NCI-H1436 (cell line): ENCODE measurements around the gene RNF150.

Source experiments
- DNase-seq: peaks from one replicate; lab custom pipeline; 2025; lab: John Stamatoyannopoulos, UW

RNF150 gene

DNA sequence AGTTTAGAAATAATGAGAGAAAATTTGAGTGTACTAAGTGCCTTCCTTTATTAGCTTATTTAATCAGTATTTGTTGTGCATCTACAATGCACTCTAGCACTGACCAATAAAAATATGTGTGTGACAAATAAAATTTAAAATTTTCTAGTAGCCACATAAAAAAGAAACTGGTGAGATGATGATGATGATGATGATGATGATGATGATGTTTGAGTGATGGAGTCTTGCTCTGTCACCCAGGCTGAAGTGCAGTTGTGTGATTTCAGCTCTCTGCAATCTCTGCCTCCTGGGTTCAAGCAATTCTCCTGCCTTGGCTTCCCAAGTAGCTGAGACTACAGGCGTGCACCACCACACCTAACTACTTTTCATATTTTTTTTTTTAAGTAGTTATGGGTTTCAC is 110.2 kb downstream of the RNF150 start:
- DNase-seq: no peak

DNA sequence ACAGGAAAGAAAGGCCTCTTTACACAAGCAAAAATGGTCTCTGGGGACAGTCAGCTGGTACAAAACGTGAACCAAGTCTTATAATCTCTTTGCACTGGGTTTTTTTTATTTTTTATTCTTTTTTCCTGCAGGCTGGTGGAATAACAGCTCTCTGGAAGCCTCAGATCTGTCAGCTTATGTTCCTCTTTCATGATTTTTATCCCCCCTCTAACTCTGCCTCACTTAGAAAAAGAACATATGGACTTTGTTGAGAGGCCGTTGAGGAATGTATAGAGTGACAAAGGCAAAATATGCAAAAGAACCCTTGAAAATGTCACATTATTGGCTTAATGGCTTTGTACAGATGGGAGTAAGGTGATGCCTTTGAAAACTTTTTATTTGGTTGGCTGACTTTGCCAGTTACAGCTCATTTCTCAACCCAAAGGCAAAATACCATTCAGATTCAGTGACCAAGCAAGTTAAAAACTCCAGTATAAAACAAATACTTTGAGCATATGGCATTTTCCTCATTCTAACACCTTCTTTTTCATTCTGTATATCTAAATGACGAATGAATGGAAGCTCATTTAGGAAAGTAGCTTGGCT is 111.1 kb downstream of the RNF150 start:
- no peak for DNase-seq

DNA sequence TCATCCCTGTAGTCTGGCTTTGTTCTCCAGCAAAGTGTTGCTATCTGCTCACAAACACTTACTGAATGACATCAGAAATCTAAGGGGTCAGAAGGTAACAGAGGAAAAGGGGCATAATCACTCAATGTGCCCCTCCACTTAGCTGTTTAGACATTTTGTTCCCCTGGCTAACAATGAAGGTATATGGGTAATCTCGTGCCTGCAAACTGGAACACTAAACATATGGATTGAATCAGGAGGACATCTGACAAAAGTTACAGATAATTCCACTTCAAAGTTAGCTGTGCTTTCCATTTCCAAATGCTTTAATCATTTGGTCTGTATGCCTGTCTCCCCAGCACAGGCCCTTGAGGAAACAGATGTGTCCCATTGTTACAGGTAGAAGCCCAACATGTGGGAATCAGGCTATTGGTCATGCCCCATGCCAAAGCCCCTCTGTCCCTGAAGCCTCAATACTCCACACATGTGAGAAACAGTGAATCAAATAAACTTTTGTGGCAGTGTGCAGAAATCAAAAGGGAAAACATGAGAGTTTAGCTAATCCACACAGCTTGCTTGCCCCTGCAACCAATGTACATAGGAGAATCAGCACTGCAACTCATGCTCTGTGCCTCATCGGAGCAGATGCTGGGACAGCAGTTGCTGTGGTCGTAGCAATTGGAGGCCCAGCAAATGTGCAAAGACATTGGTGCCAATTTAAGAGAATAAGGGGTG is 111.7 kb downstream of the RNF150 start:
- DNase-seq: no peak

DNA sequence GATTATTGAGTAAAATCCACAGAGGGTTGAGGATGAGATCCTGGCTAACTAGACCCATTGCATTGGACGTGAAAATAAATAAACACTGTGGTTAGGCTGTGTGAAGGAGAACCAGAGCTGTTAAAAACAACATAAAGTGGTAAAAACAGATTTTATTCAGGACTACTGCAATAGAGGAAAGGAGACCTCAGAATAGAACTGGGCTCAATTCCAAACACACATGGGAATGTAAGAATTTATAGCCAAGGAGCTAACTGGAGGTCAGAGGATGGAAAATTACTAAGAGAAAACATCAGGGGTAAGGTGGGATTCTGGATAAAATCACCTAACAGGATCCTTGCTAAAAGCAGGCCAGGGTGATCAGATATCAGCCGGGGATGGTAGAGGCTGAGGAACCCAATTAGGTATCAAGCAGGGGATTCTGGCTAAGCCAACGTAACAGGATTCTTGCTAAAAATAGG is 112.4 kb downstream of the RNF150 start:
- DNase-seq: no peak

DNA sequence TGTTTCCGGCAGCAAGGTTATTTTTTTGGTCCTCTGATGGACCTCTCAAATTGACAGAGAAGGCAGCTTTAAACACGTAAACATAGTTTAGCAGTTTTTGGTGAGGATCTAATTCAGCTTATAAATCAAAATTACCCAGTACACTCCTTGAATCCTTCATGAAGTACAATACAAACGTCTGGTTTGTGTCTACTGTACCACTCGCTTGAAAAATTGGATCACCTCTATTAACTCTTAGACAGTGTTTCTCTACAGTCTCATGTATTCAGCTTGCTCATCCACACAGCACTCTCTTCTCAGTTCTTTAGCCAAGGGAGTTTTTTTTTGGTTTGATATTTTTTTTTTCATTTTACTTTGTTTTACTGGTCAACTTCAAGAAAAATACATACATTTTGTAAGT is 113.5 kb downstream of the RNF150 start:
- DNase-seq: no peak

DNA sequence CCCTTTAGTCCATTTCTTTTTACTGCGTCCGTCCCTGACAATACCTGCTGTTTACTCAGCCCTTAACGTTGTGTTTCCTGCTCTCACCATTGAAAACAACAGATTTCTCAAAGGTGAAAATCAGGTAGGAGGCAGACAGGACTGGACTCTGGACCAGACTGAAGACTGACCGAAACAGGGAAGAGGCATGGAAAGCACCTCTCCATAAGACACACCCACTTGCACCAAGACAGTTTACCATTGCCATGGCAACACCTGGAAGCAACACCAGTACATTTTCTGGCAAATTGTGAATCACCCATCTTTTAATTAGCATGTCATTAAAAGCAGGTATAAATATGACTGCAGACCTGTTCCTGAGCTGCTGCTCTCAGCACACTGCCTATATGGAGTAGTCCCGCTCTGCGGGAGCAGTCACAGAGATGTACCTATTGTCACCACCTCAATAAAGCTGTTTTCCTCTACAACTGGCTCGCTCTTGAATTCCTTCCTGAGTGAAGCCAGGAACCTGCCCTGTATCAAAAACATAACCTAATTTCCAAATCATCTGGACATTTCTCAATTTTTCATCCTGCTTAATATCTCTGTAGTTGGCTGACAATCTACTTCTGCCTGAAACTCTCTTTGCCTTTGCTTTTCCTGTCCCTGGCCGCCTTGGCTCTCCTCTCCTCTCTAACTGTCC is 117.0 kb downstream of the RNF150 start:
- no peak for DNase-seq

DNA sequence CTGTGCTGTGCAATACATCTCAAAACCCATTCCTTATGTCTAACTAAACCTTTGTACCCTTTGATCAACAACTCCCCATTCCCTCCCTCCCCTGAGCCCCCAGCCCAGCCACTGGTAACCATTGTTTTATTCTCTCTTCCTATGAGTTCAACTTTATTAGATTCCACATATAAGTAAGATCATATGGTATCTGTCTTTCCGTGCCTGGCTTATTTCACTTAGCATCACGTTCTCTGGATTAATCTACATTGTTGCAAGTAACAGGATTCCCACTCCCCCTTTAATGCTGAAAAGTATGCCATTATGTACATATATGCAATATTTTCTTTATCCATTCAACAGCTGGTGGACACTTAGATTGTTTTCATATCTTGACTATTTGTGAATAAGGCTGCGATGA is 119.4 kb downstream of the RNF150 start:
- DNase-seq: no peak

DNA sequence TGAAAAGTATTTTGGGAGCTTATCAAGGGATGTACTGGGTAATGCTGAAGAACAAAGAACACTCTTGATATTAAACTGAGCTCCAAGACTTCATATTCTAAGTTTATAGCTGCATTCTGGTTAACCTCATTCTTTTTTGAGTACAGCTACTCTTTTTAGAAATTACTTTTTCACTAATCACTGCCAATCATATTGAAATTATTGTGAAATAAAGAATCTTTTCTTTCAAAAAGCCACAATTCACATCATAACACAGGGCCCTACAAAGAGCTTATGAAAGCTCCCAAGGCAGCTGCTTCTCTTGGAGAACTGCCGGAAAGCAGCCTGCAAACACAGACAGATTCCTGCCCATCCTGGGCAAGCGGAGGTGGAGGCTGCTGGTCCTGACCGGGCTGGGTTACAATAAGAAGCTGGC is 121.4 kb downstream of the RNF150 start:
- DNase-seq: no peak

DNA sequence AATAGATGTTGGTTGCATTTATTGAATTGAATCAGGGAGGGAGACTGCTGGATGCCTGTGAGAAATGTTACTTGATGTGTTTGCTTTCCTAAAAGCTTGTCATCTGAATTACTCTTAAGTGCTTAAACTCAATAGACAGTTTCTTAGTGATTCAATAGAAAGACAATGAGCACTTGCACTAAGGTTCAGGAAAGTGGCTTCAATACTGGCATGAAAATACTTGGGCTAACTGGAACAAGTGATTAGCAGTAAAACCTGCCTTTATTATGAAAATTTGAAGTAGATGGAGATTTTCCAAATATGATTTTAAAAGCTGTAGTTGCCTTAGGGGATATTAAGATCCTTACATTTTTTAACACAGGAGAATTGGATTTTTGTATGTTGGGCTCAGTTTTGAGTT is 123.3 kb downstream of the RNF150 start:
- DNase-seq: no peak

DNA sequence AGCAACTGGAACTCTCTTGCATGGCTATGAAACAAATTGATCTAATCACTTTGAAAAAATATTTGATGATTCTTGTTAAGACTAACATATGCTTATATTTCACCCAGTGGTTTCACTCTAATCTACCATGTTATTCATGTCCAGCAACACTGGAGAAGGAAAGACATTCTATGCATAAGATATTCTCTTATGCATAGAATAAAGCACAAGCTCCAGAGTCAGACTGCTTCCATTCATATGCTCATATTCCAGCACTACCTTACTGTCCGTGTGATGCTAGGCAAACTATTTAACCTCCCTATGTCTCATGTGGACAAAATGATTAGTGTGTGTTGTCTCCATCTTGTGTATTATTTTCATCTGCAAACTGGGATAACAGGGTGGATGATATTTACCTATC is 124.1 kb downstream of the RNF150 start:
- DNase-seq: no peak

DNA sequence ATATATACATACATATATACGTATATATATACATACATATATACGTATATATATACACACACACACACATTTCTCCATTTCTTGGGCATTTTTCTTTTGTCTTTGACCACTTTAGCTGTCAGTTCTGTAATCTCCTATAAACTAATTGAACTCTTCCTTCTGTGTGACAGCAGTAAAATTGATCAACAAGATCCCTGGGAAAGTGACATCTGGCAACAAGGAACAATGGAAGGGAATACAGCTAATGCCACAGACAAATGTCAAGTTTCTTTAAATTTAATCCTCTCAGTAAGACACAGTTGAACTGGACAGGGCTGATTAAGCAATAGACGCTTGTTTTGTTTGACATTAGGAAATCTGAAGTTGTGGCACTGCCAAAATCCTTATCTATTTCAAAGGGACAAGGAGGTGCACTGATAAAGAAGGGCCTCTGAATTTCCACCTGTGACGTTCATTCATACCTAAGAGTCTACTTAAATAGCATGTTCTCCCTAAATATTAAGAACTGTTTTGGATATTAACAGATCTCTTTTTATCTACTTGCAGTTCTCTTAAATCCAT is 126.9 kb downstream of the RNF150 start:
- no peak for DNase-seq

DNA sequence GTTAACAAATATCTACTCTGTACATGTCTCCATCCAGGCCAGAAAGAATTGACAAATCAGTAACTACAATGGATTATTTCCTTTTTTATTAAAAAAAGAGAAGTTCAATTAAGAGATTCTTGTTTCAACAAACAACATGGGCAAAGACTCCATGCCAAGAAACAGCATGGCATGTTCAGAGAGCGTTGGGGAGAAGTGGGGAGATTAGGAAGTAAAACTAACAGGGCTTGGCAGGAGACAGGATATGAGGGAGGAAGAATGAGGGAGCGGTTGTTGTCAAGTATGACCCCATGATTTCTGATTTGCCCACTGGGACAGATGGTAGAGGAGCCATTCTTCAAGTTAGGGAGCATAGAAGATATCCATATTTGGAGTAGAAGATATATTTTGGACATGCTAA is 128.4 kb downstream of the RNF150 start:
- no peak for DNase-seq

DNA sequence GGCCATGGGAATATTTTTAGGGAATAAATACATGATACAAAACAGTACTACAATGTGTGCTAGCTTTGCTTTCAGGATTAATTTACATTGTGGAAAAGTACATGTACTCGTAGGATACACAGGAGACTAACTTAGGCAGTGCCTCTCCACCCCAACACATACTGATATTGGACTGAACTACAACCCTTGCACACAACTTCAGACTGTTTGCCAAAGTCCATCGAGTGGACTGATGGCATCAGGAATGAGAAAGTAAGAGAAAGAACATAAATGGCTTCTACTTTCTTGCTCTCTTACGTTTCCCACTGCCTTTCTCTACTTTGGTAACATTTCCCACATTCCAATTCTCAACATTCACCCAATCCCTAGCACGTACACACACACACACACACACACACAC is 130.1 kb downstream of the RNF150 start:
- no peak for DNase-seq

DNA sequence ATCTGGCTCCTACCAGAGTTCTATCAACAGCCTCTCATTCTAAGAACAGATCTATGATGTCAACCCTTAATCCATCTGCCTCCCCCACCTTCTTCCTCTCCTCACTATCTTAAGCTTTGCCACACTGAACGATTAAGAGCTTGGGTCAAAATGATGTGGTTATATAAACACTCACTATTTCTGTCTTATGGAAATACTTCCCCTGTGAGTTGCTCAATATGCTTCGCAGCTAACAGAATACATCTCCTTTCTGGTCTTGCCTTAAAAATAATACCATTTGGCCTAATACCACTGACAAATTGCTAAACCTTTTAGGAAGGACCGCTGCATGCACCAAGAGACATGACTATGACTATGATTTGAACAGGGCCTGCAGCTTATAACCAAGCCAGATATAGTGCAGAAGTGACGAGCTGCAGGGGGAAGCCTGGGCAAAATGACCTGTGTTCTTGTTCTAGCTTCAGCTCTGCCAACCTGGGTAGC is 130.9 kb downstream of the RNF150 start:
- DNase-seq: no peak

DNA sequence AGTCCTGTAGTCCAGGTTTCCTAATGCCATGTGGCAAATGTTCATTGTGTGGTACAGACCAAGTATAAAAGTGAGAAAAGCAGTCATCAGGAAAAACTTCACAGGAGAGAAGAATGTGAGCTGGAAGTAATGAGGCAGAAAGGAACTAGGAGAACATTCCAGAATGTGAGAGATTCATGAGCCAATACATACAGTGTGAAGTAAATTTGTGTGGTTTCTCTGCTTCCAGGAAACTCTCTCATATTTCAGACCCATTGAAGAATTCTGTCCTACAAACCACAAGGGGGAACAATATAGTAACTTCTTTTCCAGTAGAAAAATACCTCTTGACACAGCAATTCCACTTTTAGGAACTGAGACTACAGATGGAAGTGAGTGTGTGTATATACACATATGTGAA is 136.5 kb downstream of the RNF150 start:
- no peak for DNase-seq

DNA sequence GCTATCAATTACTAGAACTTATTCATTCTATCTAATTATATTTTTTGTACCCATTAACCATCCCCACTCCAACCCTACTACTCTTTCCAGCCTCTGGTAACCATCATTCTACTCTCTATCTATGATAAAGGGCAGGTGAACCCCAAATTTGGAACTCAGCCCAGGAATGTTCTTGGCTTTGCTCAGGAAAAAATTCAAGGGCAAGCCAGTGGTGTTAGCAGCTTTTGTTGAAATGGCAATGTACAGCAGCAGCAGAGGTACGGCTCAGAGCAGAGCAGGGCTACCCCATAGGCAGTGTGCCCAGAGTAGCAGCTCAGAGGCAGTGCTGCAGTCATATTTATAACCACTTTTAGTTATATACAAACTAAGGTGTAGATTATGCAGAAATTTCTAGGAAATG is 138.2 kb downstream of the RNF150 start:
- DNase-seq: no peak

DNA sequence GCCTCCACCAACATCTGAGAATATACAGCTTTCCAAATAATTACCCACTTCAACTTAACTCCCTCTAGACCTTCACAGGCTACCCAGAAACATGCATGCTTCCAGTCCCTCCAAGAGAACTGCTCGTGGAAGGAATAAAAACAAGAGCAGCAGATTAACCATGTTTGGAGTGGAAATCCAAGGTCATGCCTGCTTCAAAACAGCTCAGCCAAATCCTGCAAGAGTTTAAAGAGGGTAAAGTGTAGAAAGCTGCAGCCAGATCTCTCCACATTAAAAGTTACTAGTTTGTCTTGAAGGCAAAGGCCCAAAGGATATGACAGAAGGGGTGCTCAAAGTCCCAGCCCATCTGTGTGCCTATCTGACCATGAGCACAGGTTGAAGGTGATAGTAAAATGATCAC is 139.3 kb downstream of the RNF150 start:
- DNase-seq: no peak

DNA sequence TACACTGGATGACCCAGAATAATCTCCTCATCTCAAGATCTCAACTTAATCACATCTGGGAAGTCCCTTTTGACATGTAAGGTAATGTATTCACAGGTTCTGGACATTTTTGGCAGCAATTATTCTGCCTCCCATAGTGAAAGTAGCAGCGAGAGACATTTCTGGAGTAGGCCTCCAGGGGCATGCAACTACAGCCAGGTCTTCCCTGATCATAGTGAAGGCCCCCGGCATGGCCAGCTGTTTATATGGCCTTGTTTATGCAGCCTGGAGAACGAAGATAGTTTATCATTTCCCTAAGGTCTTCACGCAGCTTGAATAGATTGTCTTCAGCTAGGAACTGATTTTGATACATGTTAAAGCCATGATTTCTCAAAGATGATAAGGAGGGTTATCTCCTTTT is 139.9 kb downstream of the RNF150 start:
- DNase-seq: no peak

DNA sequence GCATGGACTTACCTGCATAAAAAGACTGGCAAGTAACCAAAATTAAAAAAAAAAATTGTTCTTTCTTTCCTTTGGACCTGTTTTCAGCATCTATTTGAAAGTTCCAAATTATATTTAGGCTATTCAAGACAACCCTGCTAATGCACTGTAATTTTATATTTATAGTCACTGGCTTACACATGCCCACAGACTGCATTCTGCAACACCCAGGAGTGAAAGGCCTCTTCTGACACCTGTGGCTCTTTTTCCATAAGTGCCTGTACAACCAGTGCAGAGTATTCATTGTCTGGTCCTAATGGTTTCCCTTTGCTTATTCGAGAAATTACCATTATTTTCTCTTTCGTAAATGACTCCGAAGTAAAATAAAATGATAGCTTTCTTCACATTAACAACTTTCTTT is 143.3 kb downstream of the RNF150 start:
- no peak for DNase-seq

DNA sequence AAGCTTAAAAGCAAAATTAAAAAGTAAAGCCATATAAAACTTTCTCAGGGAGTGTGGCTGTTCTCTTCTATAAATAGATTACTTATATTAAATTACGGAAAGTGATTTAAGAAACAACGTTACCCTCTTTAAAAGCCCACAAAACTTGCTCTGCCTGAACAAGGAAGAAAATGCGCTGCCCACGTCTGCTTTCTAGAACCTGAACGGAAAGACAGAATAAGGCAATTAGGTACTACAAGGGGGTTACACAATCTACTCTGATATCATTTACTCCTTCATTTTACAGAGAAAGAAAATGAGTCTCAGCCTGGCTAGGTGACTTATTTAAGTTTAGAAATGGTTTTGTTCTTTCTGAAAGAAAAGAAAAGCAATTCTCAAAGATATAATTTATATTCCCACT is 147.2 kb downstream of the RNF150 start:
- DNase-seq: no peak

DNA sequence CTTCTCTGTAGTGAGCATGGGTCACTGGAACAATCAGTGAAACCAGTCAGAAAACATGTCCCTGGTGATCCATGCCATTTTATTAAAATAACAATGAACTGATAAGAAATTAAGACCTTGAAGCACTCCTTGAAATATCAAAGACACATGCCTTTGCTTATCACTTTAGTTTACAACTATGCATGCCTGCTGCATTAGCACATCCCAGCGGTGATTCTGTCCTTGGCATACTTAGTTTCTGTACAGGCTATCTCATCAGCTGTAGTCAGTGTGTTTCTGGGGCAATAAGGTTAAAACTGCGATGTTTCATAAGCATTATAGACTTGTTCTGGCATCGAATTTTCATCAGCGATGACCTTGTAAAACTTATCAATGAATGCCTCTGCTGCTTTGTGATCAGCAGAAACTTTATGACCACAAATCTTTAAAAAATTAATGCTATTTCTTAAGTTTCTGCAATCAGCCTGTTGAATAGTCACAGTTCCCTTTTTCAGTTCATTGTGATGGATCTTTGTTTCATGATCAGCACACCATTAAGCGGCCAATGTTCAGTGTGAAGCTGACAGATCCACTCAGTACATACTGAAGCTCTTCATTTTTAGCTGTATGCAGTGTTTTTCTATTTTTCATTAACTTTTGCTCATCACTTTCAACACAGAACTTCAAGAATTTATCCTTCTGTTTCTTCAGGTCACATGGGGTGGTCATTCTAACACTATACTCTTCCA is 150.5 kb downstream of the RNF150 start:
- no peak for DNase-seq

DNA sequence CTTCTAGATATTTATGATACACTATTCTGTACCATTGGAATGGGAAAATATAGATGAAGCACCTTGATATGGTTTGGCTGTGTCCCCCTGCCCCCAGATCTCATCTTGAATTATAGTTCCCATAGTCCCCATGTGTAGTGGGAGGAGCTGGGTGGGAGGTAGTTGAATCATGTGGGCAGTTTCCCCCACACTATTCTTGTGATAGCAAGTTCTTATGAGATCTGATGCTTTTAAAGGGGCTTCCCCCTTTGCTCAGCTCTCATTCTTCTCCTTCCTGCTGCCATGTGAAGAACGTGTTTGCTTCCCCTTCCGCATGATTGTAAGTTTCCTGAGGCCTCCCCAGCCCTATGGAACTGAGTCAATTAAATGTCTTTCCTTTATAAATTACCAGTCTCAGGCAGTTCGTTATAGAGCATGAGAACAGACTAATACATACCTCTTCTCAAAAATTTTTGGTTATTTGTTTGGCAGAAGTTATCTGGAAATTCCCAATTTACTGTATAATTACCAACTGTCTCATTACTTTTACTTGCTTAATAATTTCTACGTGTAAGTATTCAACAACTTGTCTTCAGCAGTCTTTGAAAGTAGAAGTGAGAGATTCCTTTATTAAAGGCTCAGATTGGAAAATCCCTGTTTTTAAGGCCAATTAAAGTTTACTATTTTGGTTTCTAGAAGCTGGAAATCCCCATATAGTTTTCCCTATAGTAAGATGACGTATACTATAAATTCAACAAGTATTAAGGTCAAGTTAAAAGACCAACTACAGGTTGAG is 152.7 kb downstream of the RNF150 start:
- no peak for DNase-seq
